GM21390 (cell line): ENCODE data around the gene POLR1A.

Experiments used
- ATAC-seq: cut with Tn5 transposase; IDR thresholded peaks from one replicate; pipeline ENCODE4 v1.9.1; 2021; ENCODE audit not compliant: unreplicated experiment

The POLR1A gene

GRCh38 chr2:86038291-86039081 is 67.2 kb downstream of the POLR1A start:
- no peak for ATAC-seq

- no peak for ATAC-seq
Measured at GRCh38 chr2:86037795-86038192, 67.9 kb downstream of the POLR1A start.

GRCh38 chr2:86037141-86037794 is 68.4 kb downstream of the POLR1A start:
- no peak for ATAC-seq

GRCh38 chr2:86036669-86037138 is 69.0 kb downstream of the POLR1A start:
- no peak for ATAC-seq

GRCh38 chr2:86035883-86036668 is 69.6 kb downstream of the POLR1A start:
- peak; percentile 82 for ATAC-seq

GRCh38 chr2:86035376-86035882 is 70.3 kb downstream of the POLR1A start:
- no peak for ATAC-seq

- ATAC-seq: no peak
Measured at GRCh38 chr2:86033751-86034692, 71.7 kb downstream of the POLR1A start.

GRCh38 chr2:86032861-86033595 is 72.7 kb downstream of the POLR1A start:
- ATAC-seq: no peak

- no peak for ATAC-seq
Measured at GRCh38 chr2:86031606-86032005, 74.1 kb downstream of the POLR1A start.

GRCh38 chr2:86031151-86031550 is 74.5 kb downstream of the POLR1A start:
- no peak for ATAC-seq

GRCh38 chr2:86029873-86030272 is 75.8 kb downstream of the POLR1A start:
- no peak for ATAC-seq

- ATAC-seq: no peak
Measured at GRCh38 chr2:86028766-86029381, 76.8 kb downstream of the POLR1A start.

GRCh38 chr2:86027922-86028765 is 77.5 kb downstream of the POLR1A start:
- ATAC-seq: no peak

- no peak for ATAC-seq
Measured at GRCh38 chr2:86027196-86027921, 78.3 kb downstream of the POLR1A start.

- no peak for ATAC-seq
Measured at GRCh38 chr2:86026744-86027065, 79.0 kb downstream of the POLR1A start.

- ATAC-seq: no peak
Measured at GRCh38 chr2:86025976-86026743, 79.5 kb downstream of the POLR1A start.

- no peak for ATAC-seq
Measured at GRCh38 chr2:86025229-86025820, 80.4 kb downstream of the POLR1A start.
